SK-N-SH (cell line): ENCODE results near the gene LRRC26. TPM values are rescaled to one million over a fixed set of nuclear protein-coding genes. Genes with fewer than 3 reads are reported as not detected.

Experiments used
- CTCF ChIA-PET: fragments of 300-600, 350-600 bp; formaldehyde crosslinking; extraction: SDS; loops from one replicate; lab custom pipeline; 2021; lab: Yijun Ruan, JAX
- POLR2A ChIA-PET: fragments of 350-600 bp; sonication (Branson Sonifier 250); formaldehyde crosslinking; extraction: SDS; loops from one replicate; lab custom pipeline; 2020; ENCODE audit warnings: antibody characterized with exemption, inconsistent platforms; lab: Yijun Ruan, JAX
- DNase-seq: peaks from one replicate; pipeline ENCODE4 v3.0.0; 2012
- H2AFZ ChIP-seq: fragments of 200-600 bp; sonication (generic); 2 replicates; pipeline ENCODE4 v1.8.1; 2016; ENCODE audit warnings: antibody characterized with exemption, mild to moderate bottlenecking, low read depth
- H3F3A ChIP-seq: fragments of 200-600 bp; sonication (generic); replicated peaks from 2 replicates; pipeline ENCODE3; 2016; ENCODE audit warnings: antibody characterized with exemption, mild to moderate bottlenecking; ENCODE audit not compliant: insufficient read depth
- H3K27ac ChIP-seq, 2 experiments: fragments of 200-500 bp in 1 of 2; fragments of 200-600 bp in 1 of 2; sonication (Bioruptor generic) in 1 of 2; sonication (generic), shearing (Covaris generic) in 1 of 2; 2 replicates each; pipeline versions ENCODE4 v1.5.1 to v1.6.1; 2014 to 2016; ENCODE audit warnings: low read depth in 2 of 2, inconsistent platforms in 1 of 2, low read length in 1 of 2, mild to moderate bottlenecking in 1 of 2, mixed read lengths in 1 of 2
- H3K27me3 ChIP-seq: fragments of 200-600 bp; sonication (generic), shearing (Covaris generic); 2 replicates; pipeline ENCODE4 v1.6.1; 2016; ENCODE audit warnings: mixed run types; ENCODE audit not compliant: insufficient read depth
- H3K36me3 ChIP-seq, 2 experiments: fragments of 200-500 bp in 1 of 2; fragments of 200-600 bp in 1 of 2; sonication (Bioruptor generic) in 1 of 2; sonication (generic) in 1 of 2; replicated peaks in 1 of 2; 2 replicates each; pipeline versions ENCODE3 to v1.5.1; 2014 to 2016; ENCODE audit warnings: low read length in 1 of 2, mild to moderate bottlenecking in 1 of 2; ENCODE audit not compliant: insufficient read depth in 2 of 2, control insufficient read depth in 1 of 2
- H3K4me1 ChIP-seq, 2 experiments: fragments of 200-500 bp in 1 of 2; fragments of 200-600 bp in 1 of 2; sonication (Bioruptor generic) in 1 of 2; sonication (generic), shearing (Covaris generic) in 1 of 2; 2 replicates each; pipeline versions ENCODE4 v1.5.1 to v1.6.1; 2014 to 2016; ENCODE audit warnings: low read depth in 1 of 2, low read length in 1 of 2, mixed run types in 1 of 2; ENCODE audit not compliant: insufficient read depth in 2 of 2, control insufficient read depth in 1 of 2
- H3K4me2 ChIP-seq: fragments of 200-600 bp; sonication (generic), shearing (Covaris generic); 2 replicates; pipeline ENCODE4 v1.6.1; 2017; ENCODE audit warnings: mixed run types
- H3K4me3 ChIP-seq, 2 experiments: fragments of 200-500 bp in 1 of 2; fragments of 200-600 bp in 1 of 2; sonication (Bioruptor generic) in 1 of 2; sonication (generic), shearing (Covaris generic) in 1 of 2; 2 replicates each; pipeline versions ENCODE4 v1.5.1 to v1.8.1; 2014 to 2016; ENCODE audit warnings: low read depth in 2 of 2, inconsistent platforms in 1 of 2, low read length in 1 of 2, mild to moderate bottlenecking in 1 of 2, mixed read lengths in 1 of 2, moderate library complexity in 1 of 2
- H3K79me2 ChIP-seq: fragments of 200-600 bp; sonication (generic); 2 replicates; pipeline ENCODE4 v1.8.1; 2017; ENCODE audit warnings: mild to moderate bottlenecking; ENCODE audit not compliant: insufficient read depth
- H3K9ac ChIP-seq: fragments of 200-600 bp; sonication (generic); 2 replicates; pipeline ENCODE4 v1.6.1; 2017; ENCODE audit warnings: mixed run types
- H3K9me2 ChIP-seq: fragments of 200-600 bp; sonication (generic); 2 replicates; pipeline ENCODE4 v1.6.1; 2017; ENCODE audit warnings: mixed run types
- H3K9me3 ChIP-seq: fragments of 200-600 bp; sonication (generic); 2 replicates; pipeline ENCODE4 v1.6.1; 2017; ENCODE audit warnings: mixed run types, mild to moderate bottlenecking, moderate library complexity
- H4K20me1 ChIP-seq: fragments of 200-600 bp; sonication (generic); 2 replicates; pipeline ENCODE4 v1.6.1; 2017; ENCODE audit warnings: mild to moderate bottlenecking, mixed run types; ENCODE audit not compliant: insufficient read depth
- FOSL2 ChIP-seq: IDR thresholded peaks from 2 replicates; pipeline ENCODE4 v1.4.0; 2012; ENCODE audit warnings: low read depth, mild to moderate bottlenecking, moderate library complexity, borderline replicate concordance
- FOXM1 ChIP-seq: IDR thresholded peaks from 2 replicates; pipeline ENCODE4 v1.4.0; 2012; ENCODE audit warnings: low read depth, mild to moderate bottlenecking
- IRF3 ChIP-seq: fragments of 150-350 bp; IDR thresholded peaks from 2 replicates; pipeline ENCODE4 v1.6.1; 2016; ENCODE audit warnings: mild to moderate bottlenecking, low read depth, low read length
- JUND ChIP-seq: IDR thresholded peaks from 2 replicates; pipeline ENCODE4 v1.4.0; 2012
- MEF2A ChIP-seq: IDR thresholded peaks from 2 replicates; pipeline ENCODE4 v1.4.0; 2012; ENCODE audit warnings: low read depth, borderline replicate concordance
- NFIC ChIP-seq: IDR thresholded peaks from 2 replicates; pipeline ENCODE4 v1.4.0; 2012; ENCODE audit warnings: borderline replicate concordance
- NRF1 ChIP-seq: IDR thresholded peaks from 2 replicates; pipeline ENCODE4 v1.6.1; 2012; ENCODE audit warnings: low read depth, mild to moderate bottlenecking, low read length
- POLR2AphosphoS5 ChIP-seq: IDR thresholded peaks from 2 replicates; pipeline ENCODE4 v1.6.1; 2012; ENCODE audit warnings: low read depth, low read length
- RAD21 ChIP-seq: IDR thresholded peaks from 2 replicates; pipeline ENCODE4 v1.6.1; 2012; ENCODE audit warnings: mild to moderate bottlenecking, low read length
- RCOR1 ChIP-seq: fragments of 150-350 bp; IDR thresholded peaks from 2 replicates; pipeline ENCODE4 v1.6.1; 2017; ENCODE audit warnings: antibody characterized with exemption, low read length
- RFX5 ChIP-seq: IDR thresholded peaks from 2 replicates; pipeline ENCODE4 v1.6.1; 2012; ENCODE audit warnings: mild to moderate bottlenecking, improper control_type of control experiment, low read length
- RXRA ChIP-seq: IDR thresholded peaks from 2 replicates; pipeline ENCODE4 v1.4.0; 2012; ENCODE audit warnings: low read depth, mild to moderate bottlenecking, borderline replicate concordance
- SIN3A ChIP-seq: IDR thresholded peaks from 2 replicates; pipeline ENCODE4 v1.6.1; 2012; ENCODE audit warnings: low read depth, mild to moderate bottlenecking, low read length, moderate library complexity, borderline replicate concordance
- SMC3 ChIP-seq: IDR thresholded peaks from 2 replicates; pipeline ENCODE4 v1.6.1; 2012; ENCODE audit warnings: low read depth, low read length, improper control_type of control experiment
- TCF12 ChIP-seq: IDR thresholded peaks from 2 replicates; pipeline ENCODE4 v1.4.0; 2012
- TEAD4 ChIP-seq: IDR thresholded peaks from 2 replicates; pipeline ENCODE4 v1.4.0; 2012; ENCODE audit warnings: mild to moderate bottlenecking, borderline replicate concordance; ENCODE audit not compliant: insufficient read depth
- WGBS: methylation state at CpG from one replicate; pipeline ENCODE4 v1.1.6; 2017; ENCODE audit warnings: low lambda C conversion rate; 5-methylcytosine and 5-hydroxymethylcytosine counted together
- polyA plus RNA-seq, 3 experiments: library from polyadenylated mRNA; depleted of rRNA; stranded (reverse); fragments of >200 nt; gene quantifications; 2 replicates each; pipeline ENCODE4 v1.2.3, GENCODE V29; 2012
- TF ChIP-seq, protein P1 (sequence below): fragments of 200-600 bp; sonication (generic); IDR thresholded peaks from 2 replicates; pipeline ENCODE4 v1.6.1; 2017; ENCODE audit warnings: antibody characterized with exemption, mild to moderate bottlenecking, moderate library complexity
- TF ChIP-seq, protein P2 (sequence below): fragments of 150-350 bp; IDR thresholded peaks from 2 replicates; pipeline ENCODE4 v1.6.1; 2017; ENCODE audit warnings: antibody characterized with exemption, low read length, low read depth, borderline replicate concordance
- TF ChIP-seq, protein P3 (sequence below): IDR thresholded peaks from 2 replicates; pipeline ENCODE4 v1.4.0; 2012; ENCODE audit warnings: low read depth, borderline replicate concordance

LRRC26 gene
- polyA plus RNA-seq, 1 of the 3 experiments (the other 2 are of a cell fraction) = not detected

- ChIA-PET CTCF (interaction anchor here (0.6 to 0.8 kb wide), 2 partner anchors 102 to 135 kb away, joined by 3 read pairs; partner anchors contain the start of gene NRARP), POLR2A (no interaction called here)
- no peaks in the 10 kb centered on the region for H3K36me3 ChIP-seq
- no peaks in the 10 kb centered on the region for H3K9me2 ChIP-seq
- H3K4me2 ChIP-seq = no peak overlapping the region
- TF ChIP-seq POLR2AphosphoS5 = no peak
- TF ChIP-seq TEAD4 = no peak
- TF ChIP-seq TCF12 = no peak
- no peak for TF ChIP-seq NRF1
- TF ChIP-seq RXRA = no peak
- no peak for TF ChIP-seq RCOR1
- TF ChIP-seq RFX5 = no peak
- TF ChIP-seq SMC3 = no peak
- TF ChIP-seq IRF3 = no peak
- no peak for TF ChIP-seq JUND
- no peak for TF ChIP-seq FOXM1
- no peak for TF ChIP-seq RAD21
- TF ChIP-seq NFIC = no peak
- no peak for TF ChIP-seq MEF2A
- no peak overlapping the region for H3K4me3 ChIP-seq
- H2AFZ ChIP-seq = no peak overlapping the region
- H4K20me1 ChIP-seq = no peaks in the 10 kb centered on the region
- H3K27me3 ChIP-seq = peaks cover 40% of the 10 kb centered on the region
- no peaks in the 10 kb centered on the region for H3K79me2 ChIP-seq
- no peaks in the 10 kb centered on the region for H3K9me3 ChIP-seq
- peak; percentile 50 for DNase-seq
- H3K9ac ChIP-seq = no peak overlapping the region
- H3K27ac ChIP-seq = no peak overlapping the region
- WGBS = 17% methylated on average over 10 of the region's 22 CpGs
- H3K4me1 ChIP-seq = peaks cover 0 to 4% of the 10 kb centered on the region in 2 experiments; a peak in 1 of 4 replicates
- no peaks in the 10 kb centered on the region for H3F3A ChIP-seq
These were observed 3.2 kb downstream of the LRRC26 start for GRCh38 chr9:137166380-137167229.

- Histone ChIP-seq H3K9me2 (no peaks in the 10 kb centered on the region), H3K9me3 (no peaks in the 10 kb centered on the region), H3K4me3 (no peak overlapping the region), H3K27ac (no peak overlapping the region), H2AFZ (no peak overlapping the region), H3K27me3 (peaks cover 37% of the 10 kb centered on the region), H3K4me2 (no peak overlapping the region), H3K36me3 (no peaks in the 10 kb centered on the region), H3K9ac (no peak overlapping the region), H3K79me2 (no peaks in the 10 kb centered on the region), H3K4me1 (peaks cover 0 to 4% of the 10 kb centered on the region in 2 experiments; a peak in 1 of 4 replicates), H3F3A (no peaks in the 10 kb centered on the region), H4K20me1 (no peaks in the 10 kb centered on the region)
- no peak for DNase-seq
- ChIA-PET POLR2A (no interaction called here), CTCF (no interaction called here)
- WGBS = 83% methylated on average over 29 of the region's 32 CpGs
- TF ChIP-seq RAD21 (no peak), SIN3A (no peak), RFX5 (no peak), FOSL2 (no peak)
- TF ChIP-seq, protein P1, sequence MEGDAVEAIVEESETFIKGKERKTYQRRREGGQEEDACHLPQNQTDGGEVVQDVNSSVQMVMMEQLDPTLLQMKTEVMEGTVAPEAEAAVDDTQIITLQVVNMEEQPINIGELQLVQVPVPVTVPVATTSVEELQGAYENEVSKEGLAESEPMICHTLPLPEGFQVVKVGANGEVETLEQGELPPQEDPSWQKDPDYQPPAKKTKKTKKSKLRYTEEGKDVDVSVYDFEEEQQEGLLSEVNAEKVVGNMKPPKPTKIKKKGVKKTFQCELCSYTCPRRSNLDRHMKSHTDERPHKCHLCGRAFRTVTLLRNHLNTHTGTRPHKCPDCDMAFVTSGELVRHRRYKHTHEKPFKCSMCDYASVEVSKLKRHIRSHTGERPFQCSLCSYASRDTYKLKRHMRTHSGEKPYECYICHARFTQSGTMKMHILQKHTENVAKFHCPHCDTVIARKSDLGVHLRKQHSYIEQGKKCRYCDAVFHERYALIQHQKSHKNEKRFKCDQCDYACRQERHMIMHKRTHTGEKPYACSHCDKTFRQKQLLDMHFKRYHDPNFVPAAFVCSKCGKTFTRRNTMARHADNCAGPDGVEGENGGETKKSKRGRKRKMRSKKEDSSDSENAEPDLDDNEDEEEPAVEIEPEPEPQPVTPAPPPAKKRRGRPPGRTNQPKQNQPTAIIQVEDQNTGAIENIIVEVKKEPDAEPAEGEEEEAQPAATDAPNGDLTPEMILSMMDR = no peak
- TF ChIP-seq, protein P2, sequence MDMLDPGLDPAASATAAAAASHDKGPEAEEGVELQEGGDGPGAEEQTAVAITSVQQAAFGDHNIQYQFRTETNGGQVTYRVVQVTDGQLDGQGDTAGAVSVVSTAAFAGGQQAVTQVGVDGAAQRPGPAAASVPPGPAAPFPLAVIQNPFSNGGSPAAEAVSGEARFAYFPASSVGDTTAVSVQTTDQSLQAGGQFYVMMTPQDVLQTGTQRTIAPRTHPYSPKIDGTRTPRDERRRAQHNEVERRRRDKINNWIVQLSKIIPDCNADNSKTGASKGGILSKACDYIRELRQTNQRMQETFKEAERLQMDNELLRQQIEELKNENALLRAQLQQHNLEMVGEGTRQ = no peak
- TF ChIP-seq, protein P3, sequence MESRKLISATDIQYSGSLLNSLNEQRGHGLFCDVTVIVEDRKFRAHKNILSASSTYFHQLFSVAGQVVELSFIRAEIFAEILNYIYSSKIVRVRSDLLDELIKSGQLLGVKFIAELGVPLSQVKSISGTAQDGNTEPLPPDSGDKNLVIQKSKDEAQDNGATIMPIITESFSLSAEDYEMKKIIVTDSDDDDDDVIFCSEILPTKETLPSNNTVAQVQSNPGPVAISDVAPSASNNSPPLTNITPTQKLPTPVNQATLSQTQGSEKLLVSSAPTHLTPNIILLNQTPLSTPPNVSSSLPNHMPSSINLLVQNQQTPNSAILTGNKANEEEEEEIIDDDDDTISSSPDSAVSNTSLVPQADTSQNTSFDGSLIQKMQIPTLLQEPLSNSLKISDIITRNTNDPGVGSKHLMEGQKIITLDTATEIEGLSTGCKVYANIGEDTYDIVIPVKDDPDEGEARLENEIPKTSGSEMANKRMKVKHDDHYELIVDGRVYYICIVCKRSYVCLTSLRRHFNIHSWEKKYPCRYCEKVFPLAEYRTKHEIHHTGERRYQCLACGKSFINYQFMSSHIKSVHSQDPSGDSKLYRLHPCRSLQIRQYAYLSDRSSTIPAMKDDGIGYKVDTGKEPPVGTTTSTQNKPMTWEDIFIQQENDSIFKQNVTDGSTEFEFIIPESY = no peak
These were observed 4.5 kb downstream of the LRRC26 start for GRCh38 chr9:137165250-137165836.
